GM21390 (cell line): ENCODE data around the gene KIF13A.
A peak's percentile ranks its signal among the peaks of the same experiment; 100 is the strongest.
"Not testable (repeated sequence)": the region's sequence is repeated elsewhere in the genome, so short reads cannot be mapped to it uniquely, and the experiment has no call there.

ENCODE experiments used
- ATAC-seq: cut with Tn5 transposase; IDR thresholded peaks from one replicate; pipeline ENCODE4 v1.9.1; 2021; ENCODE audit not compliant: unreplicated experiment

Gene KIF13A

GRCh38 chr6:17987447-17987696, at the start of gene KIF13A:
TSS of gene KIF13A (minus strand) at chr6:17987635. CDS start at chr6:17987463, 172 bp downstream.
- ATAC-seq: peak; percentile 14

DNA sequence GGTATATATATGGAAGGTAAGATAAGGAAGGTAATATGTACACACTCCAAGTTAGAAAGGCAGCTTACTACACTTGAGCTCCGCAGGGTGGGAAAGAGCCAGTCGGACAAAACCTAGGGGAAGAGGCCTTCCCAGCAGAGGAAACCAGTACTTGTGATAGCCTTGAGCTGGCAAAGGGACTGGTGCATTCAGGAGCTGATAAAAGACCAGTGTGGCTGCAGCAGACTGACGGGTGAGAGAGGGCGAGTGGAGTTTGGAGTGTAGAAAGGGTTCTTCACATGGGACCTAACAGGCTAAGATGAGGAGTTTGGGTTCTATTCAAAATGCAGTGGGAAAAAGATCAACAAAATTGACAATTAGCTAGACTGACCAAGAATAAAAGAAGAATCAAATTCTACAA, 49.3 kb upstream of the KIF13A start:
- ATAC-seq: no peak

- ATAC-seq: no peak
Measured at GRCh38 chr6:18035330-18035854, 48.0 kb upstream of the KIF13A start.

DNA sequence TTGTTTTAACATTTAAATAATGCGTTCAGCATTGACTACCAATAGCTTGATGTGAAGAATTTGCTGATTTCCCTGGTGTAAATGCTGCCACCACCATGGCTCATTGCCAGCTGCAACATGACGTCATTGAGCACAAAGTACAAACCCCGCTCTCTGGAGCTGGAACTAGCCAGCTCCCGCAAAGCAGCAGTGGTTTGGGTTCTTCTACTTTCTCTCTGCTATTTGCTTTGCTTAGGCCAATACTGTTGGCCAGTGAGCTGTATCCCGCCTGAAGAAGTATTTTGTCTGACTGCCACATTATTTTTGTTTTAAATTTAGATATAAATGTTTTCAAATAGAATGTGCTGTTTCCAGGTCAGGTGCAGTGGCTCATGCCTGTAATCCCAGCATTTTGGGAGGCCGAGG, 47.4 kb upstream of the KIF13A start:
- ATAC-seq: no peak

DNA sequence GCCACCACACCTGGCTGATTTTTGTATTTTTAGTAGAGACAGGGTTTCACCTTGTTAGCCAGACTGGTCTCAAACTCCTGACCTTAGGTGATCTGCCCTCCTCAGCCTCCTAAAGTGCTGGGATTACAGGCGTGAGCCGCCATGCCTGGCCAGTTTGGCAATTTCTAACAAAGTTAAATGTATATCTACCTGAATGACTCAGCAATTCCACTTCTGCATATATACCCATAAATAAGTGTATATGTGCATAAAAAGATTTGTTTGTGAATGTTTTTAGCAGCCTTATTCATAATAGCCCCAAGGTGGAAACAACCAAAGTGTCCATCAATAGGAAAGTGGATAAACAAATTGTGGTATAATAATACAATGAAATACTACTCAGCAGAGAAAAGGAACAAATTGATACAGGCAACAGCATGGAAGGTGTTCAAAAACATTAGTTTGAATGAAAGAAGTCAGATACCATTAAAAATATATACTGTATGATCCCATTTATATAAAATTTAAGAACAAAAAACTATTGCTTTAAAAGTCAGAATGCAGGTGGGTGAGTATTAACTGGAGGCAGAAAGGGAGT, 44.3 kb upstream of the KIF13A start:
- ATAC-seq: no peak

- ATAC-seq: no peak
Measured at GRCh38 chr6:18031189-18031588, 43.8 kb upstream of the KIF13A start.

GRCh38 chr6:18028332-18028731, 40.9 kb upstream of the KIF13A start:
- no peak for ATAC-seq

DNA sequence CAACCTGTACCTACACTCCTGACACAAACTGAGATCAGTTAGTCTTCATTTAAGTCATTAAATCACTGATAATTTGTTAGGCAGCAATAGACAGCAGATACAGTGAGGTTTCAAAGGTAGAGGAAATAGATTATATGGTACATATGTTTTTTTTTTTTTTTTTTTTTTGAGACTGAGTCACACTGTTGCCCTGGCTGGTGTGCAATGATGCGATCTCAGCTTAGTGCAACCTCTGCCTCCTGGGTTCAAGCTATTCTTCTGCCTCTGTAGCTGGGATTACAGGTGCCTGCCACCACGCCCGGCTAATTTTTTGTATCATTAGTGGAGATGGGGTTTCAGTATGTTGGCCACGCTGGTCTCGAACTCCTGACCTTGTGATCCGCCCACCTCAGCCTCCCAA, 38.2 kb upstream of the KIF13A start:
- no peak for ATAC-seq

- ATAC-seq: no peak
Measured at GRCh38 chr6:18024876-18025275, 37.4 kb upstream of the KIF13A start.

- no peak for ATAC-seq
Measured at GRCh38 chr6:18023891-18024290, 36.5 kb upstream of the KIF13A start.

DNA sequence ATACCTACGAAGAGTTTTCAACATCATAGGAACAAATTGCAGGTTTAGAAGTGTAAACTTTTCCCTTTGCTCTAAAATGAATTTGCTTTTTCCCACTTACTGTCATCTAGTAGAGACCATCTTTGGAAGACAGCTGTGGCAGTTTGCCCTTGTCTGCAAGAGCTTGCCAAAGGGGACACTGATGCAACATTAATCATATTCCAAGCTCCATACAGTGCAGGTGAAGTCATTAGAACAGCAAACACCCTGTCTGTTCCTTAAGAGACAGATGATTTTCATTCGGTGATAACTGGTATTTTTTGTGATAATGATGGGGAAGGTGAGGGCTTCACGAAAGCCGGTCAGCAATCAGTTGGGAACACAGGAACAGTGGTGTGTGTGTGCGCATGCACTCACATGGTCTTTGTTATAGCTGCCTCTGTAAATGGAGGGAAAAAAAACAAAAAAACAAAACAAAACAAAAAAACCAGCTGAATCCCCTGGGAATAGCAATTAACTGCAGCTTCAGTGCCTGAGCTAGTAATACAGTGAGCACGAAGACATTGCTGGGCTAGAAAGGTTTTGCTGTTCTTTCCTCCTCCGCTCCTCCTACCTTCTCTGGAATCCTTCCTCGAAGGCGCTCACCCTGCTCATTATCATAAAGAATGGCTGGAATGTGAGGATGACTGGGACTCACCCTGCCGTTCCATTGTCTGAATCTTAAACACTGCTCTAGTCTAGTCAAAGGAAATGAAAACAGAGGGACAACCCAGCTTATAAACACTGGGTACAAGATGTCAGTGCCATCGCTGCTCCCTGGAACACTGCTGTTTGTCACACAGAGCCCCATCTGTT, 35.2 kb upstream of the KIF13A start:
- no peak for ATAC-seq

DNA sequence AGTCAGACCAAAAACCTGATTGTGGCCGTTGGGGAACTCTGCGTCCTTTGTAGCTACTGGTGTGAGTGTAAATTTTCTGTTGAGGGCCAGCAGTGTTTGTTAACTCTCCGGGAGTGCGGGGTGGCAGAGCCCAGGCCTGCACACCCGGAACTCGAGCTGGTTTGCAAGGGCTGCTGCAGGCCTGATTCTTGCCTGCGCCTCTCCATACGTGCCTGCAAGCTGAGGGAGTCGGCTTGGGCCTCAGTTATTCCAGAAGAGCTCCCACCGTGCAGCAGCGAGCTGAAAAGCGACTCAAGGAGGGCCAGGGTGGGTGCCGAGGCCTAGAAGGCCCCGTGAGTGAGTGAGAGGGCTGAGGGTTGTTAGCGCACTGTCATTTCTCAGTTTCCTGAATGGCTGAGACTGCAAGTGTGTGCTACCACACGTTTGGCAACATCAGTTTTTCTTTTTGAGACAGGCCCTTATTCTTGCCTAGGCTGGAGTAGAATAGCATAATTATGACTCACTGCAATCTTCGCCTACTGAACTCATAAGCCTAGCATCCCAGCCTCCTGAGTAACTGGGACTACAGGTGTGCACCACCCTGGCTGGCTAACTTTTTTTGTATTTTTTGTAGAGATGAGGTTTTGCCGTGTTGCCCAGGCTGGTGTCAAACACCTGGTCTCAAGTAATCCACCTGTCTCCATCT, 33.9 kb upstream of the KIF13A start:
- no peak for ATAC-seq

DNA sequence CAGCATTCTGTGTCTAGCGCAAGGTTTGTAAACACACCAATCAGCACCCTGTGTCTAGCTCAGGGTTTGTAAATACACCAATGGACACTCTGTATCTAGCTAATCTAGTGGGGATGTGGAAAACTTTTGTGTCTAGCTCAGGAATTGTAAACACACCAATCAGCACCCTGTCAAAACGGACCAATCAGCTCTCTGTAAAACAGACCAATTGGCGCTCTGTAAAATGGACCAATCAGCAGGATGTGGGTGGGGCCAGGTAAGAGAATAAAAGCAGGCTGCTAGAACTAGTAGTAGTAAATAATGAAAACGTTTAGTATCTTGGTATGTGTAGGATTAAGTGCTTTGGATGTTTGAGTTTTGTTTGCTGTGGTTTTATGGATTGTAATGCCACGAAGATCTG, 33.1 kb upstream of the KIF13A start:
- not testable (repeated sequence) for ATAC-seq

- no peak for ATAC-seq
Measured at GRCh38 chr6:18019539-18020534, 32.4 kb upstream of the KIF13A start.

- ATAC-seq: not testable (repeated sequence)
Measured at GRCh38 chr6:18019133-18019532, 31.7 kb upstream of the KIF13A start.

DNA sequence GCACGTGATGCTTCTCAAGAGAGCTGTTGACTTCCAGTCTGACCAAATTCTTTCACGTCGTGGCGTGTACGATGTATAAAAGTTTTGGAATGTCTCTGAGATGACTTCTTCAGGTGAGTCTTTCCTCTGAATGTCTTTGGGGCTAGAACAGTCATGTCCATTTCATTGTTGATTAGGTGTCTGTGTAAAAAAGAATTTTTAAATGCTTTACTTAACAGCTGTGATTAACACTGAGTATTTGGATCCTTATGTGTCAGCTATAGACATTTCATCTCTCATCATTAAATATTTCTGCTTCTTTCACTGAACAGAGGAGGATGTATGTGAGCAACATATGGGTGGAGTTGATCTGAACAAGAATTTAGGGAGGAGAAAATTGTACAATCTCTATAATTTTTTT, 29.3 kb upstream of the KIF13A start:
- no peak for ATAC-seq

- ATAC-seq: no peak
Measured at GRCh38 chr6:18016133-18016532, 28.7 kb upstream of the KIF13A start.

GRCh38 chr6:18011287-18011686, 23.9 kb upstream of the KIF13A start:
- ATAC-seq: no peak

- not testable (repeated sequence) for ATAC-seq
Measured at GRCh38 chr6:18010540-18010939, 23.1 kb upstream of the KIF13A start.

DNA sequence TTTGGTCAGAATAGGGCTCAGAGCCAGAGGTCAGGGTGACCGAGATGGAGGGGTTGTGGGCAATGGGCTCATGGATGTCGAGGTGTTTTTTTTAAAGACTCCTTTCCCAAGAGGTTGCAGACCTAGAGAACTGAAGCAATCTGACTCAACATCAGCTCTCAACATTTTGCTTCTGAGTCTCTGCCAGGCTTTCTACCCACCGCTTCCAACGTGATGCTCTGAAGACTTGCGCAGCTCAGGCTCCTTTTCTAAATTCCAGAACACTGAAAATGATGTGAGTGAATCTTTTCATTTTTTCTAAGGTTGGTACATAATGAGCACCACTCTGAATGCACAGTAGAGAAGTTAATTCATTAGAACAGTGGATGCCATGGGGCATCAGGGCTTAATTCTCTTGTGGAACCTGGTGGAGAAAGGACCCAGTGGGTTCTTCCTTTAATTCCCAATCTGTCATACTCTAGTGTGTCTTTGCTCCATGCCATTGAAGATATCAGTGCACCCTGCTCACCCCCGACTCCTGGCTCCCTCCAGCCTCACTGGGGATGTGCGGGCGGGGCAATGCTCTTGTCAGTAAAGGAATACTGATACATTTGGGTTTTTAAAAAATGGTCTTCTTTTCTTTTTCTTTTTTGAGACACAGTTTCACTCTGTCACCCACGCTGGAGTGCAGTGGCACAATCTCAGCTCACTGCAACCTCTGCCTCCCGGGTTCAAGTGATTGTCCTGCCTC, 17.0 kb upstream of the KIF13A start:
- no peak for ATAC-seq
